COLO829 (cell line): ENCODE results near the gene TEKT3.

Source experiments
- DNase-seq: peaks from one replicate; pipeline ENCODE4 v3.0.0; 2012; ENCODE audit warnings: low spot score

TEKT3 gene

GRCh38 chr17:15291674-15292361, 49.6 kb downstream of the TEKT3 start:
- DNase-seq, result no peak

- DNase-seq, result no peak
Observed at GRCh38 chr17:15290605-15291004, 50.8 kb downstream of the TEKT3 start.

DNA sequence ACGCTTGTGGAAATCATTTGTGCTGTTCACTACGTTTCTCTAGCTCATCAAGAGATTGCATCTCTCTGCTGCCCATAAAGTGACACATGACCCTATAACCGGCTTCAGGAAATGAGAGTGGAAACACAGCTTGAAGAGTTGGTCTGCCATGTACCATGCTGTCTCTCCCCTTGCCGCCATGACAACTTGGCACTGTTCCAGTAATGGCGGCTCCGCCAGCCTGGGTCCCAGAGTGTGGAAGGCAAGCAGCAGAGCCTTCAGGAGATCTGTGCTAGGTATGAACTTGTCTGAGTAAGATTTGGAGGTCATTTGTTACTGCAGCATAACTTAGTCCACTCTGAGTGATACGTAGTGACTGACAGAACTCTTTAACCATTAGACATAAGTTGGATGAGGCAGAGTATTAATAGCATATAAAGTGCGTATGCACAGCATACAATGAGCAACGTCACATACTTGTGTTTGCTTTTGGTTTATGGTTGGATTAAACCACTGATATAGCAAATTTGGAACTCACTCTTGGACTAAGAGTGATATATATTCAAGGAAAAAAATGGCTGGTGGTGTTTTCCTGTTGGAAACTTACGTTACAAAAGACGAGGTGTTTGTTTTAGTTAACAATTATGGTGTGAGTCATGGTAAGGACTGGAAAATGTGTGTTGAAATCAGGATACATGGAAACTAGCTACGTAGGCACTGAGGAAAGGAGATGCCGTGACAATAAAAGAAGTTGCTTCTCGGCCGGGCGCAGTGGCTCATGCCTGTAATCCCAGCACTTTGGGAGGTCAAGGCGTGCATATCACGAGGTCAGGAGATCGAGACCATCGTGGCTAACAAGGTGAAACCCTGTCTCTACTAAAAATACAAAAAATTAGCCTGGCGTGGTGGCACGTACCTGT, 51.9 kb downstream of the TEKT3 start:
- DNase-seq, result no peak

DNA sequence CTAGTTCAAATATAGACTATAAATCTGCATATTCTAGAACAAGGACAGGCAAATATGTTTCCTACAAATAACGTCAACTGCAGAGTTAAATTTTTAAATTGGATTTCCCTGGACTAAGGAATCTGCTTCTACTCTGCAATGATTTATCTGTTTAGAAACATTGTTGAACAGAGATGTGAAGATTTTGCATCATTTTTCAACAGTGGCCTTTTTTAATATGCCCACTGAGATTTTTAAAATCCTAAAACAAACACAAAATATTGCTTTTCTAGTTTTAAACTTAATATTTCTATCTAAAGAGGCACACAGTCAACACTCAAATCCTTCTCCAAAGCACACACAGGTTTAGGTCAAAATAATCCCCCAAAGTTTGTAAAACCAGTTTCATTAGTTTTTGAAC, 52.5 kb downstream of the TEKT3 start:
- no peak for DNase-seq

DNA sequence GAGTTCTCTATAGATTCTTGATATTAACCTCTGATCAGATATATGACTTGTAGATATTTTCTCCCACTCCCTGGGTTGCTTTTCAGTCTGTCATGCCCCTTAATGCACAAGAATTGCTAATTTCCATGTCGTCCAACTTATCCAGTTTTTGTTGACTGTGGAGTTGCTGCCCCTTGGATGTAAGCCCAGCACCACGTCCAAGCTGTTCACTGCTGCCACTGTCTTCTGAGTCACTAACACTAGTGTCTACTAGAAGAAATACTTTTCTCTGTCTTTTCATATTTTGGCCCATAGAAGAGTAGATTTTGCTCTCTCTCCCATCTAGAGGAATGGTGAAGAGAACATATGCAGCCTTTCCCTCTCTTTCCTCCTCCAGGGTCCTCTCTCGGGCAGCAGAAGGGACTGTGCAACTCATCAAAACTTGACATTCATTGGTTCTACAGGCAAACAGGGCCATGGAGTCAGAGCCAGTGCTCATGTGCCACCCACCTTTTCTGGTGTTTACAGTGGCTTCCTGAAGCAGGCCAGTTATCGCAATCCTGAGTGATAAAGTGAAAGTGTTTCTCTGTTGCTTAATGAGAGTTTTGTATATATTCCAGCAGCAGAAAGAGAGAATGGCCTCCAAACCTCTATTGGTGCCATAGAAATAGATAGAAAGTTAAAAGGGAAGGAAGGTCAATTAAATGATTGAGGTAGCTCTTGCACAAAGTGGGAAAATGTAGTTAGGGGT, 53.7 kb downstream of the TEKT3 start:
- no peak for DNase-seq

- no peak for DNase-seq
Observed at GRCh38 chr17:15285466-15285865, 55.9 kb downstream of the TEKT3 start.

DNA sequence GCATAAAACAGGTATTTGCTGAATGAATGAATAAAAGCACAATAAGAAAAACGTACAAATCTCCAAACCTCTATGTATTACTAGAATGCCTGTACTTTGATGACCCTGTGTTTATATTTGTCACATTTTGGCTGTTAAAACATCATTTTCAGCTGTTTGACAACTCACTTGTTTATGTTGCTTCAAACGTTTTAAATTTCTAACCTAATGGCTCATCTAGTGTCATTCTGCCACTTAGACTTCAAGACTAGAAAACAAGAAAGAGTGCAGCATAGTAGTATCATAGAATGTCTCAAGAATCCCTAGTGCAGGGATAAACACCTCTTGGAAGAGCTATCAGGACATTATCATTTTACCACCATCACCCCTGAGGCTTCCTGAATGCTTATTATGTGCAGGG, 56.9 kb downstream of the TEKT3 start:
- DNase-seq, result no peak

GRCh38 chr17:15284107-15284506, 57.3 kb downstream of the TEKT3 start:
- DNase-seq, result no peak

DNA sequence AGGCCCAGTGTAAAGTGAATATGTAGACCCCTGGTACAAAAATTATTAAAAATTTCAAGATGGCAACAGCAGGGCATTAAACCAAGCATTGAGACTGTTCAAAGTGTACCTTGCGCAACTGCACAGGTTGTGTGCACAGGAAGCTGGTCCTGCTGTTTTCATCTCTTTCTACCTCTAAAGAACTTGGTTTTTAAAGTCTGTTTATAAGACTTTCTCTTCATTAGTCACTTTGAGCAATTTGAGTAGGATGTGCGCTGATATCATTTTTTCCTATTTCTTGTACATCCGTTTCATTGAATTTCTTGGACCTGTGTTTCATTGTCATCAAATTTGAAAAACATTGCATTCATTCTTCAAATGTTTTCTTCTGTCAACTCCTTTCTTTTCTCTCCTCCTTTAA, 59.5 kb downstream of the TEKT3 start:
- DNase-seq, result no peak

DNA sequence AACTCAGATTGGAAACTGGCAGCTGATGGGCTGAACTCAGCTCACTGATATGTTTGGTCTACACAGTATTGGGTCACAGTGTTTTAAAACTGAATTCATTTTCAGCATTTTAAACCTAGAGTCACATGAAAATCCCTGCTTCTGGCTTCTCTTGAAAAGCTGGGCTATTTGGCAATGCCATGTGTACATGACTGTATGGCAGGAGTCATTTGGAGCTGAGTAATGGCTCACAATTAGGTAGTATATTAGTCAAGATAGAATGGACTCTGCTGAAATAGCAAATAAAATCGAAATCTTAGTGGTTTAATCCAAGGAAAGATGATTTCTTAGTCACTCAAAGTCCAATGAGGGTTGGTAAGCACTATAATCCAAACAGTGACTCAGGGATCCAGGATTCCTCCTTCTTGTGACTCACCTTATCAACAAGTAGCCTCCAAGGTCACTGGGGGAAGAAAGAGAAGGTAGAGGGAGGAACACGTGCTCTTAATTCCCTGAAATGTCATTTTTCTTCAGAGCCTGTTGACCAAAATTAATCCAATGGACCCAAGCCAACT, 62.4 kb downstream of the TEKT3 start:
- no peak for DNase-seq

DNA sequence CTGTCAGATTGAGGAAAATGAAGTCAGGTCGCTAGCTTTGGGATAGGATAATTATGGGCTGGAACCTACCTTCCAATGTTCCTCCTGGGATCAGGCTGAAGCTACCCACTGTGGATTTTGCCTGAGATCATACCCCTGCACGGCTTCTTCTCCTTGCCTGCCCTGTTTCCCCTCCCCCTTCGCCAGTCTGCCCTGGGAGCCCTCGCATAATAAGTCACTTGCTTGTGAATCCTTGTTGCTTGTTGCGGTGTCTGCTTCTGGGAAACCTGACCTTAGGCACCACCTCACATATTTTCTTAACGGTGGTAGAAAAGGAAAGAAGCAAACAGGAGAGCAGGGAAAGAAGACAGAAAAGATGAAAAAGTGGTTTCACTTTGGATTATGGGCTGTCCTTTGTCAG, 63.0 kb downstream of the TEKT3 start:
- DNase-seq, result no peak

DNA sequence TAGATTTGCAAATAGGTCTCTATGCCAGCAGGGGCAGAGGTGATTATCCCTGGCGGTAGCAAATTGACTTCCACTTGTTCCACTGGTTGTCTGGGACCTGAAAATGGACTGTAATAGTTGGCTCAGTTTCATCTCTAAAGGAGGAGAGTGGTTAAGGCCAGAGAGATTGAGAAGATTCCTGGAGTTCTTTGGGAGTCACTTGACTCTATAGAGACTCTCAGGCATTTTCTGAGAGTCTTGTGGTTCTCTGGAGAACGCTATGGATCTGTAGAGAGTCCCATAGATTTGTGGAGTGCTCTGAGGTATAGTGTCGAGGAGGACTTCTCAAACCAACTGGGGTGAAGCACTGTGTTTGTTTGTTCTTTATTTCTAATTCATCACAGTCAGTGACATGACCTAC, 67.4 kb downstream of the TEKT3 start:
- DNase-seq, result no peak

DNA sequence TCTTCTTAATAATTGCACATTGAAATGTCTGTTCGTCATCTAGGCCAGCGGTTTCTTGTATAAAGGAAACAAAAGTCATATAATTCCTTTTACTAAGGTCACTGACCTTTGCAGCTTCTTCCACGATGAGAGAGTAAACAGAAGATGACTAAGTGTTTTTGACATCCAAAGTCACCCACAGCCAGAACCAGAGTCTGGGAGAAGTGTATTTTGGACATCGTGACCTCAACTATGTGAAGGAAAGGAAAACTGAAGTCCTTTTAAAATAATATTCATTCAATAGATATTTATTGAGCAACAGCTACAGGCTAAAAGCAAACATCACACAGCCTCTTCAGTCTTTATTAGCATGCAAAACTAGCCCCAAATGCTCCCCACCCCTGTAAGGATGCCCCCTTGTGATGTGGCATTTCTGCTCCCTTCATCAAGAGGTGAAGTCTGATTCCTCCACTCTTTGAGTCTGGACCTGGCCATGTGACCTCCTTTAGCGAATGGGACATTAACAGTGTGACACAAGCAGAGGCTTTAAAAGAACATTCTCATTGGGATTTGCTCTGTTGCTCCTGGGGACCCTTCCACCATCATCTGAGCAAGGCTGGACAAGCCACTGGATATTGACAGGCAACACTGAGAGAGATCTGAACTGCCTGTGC, 68.1 kb downstream of the TEKT3 start:
- DNase-seq, result no peak

- no peak for DNase-seq
Observed at GRCh38 chr17:15271741-15272140, 69.7 kb downstream of the TEKT3 start.

- DNase-seq, result no peak
Observed at GRCh38 chr17:15270628-15271381, 70.6 kb downstream of the TEKT3 start.

DNA sequence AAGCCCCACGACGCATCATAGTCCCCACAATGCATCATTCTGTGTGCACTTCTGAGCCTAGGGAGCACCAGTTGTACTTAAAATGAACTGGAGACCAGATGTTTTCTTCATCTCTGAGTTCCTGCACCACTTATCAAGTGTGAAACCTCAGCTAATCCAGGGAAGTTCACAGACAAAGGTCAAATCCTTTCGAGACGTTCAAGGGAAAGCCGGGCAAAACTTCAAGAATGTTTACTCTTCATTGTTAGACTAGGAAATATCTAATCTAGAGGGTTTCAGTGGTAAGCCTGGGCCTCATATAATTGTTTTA, 71.7 kb downstream of the TEKT3 start:
- DNase-seq, result no peak

GRCh38 chr17:15269087-15269779, 72.2 kb downstream of the TEKT3 start:
- no peak for DNase-seq

DNA sequence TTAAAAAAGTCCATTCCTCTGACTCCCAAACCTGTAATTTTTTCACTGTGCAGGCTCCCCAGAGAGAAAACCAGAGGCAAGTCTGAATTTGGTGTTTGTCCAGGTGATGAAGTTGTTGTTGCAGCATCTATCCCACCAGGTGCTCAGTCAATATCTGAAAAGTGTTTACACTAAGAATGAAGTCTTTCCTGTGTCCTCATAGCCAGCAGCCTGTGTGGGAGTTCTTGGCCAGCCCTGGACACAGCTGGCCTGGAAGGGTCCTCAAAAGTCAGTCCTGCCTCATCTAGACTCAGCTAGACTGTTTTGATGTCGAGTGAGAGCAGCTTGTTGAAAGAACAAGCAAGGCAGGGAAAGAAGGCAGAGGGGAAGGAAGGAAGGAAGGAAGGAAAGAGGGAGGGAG, 72.9 kb downstream of the TEKT3 start:
- DNase-seq, result no peak

DNA sequence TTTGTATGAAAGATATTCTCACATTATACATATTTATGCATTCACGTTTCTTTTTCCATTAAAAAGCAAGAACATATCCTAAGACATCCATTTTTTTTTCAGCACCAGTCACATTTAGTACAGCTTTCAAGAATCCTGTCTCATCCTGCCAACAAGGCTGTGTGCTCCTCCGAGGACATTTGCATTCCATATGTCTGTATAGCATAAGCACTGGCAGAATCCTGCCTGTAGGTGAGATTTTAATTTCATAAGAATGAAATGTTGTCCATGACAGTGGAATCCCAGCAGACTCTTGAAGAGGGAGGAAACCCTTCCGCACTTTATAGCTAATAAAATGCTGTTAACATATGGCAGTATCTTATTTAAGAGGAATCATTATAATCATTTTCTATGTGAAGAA, 73.4 kb downstream of the TEKT3 start:
- no peak for DNase-seq

DNA sequence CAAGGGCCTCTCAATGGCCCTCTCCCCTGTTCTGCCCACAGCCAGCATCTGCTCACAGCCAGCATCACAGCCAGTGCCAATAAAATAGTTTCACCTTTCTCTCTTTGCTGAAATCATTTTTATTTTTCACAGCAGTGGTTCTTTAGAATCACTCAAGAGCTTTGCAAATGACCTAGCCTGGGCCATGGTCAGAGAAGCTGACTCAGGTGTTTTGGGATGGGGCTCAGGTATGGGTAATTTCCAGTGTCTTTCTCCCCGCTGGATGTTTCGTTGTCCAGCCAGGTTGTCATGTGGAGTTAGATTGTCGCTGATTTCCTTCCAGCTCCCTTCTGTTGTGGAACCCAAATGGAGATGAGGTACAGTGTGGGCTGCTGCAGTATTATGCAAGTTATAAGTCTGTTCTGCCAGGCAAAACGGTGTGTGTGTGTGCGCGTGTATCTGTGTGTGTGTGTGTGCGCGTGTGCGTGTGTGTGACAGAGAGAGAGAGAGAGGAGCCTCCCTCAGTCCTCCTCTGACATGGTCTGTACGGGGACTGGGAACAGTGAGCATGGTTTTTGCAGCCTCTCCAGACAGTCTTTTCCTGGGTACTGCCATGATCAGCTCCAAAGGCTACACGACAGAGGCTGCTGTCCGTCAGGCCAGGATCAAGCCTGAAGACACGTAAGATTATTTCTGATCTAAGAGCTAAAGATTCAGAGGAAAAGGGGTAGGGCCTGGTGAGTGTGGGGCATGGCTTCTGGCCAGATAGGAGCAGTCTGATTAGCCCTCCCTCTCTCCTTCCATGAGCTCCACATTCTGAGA, 74.9 kb downstream of the TEKT3 start:
- no peak for DNase-seq
